ENCODE results near the gene FMNL3.

FMNL3 gene

GRCh38 chr12:49588721-49589516, 118.3 kb downstream of the FMNL3 start:
- DNase-seq (ENCODE audit: low read depth), result no peak

- DNase-seq (ENCODE audit: low read depth), result no peak
Observed at GRCh38 chr12:49588281-49588680, 118.9 kb downstream of the FMNL3 start.

GRCh38 chr12:49587174-49587908, 119.9 kb downstream of the FMNL3 start:
- DNase-seq (ENCODE audit: low read depth), result no peak
